GM12874 (cell line): ENCODE measurements around the gene SOCS3.

Experiments used
- CTCF ChIP-seq: IDR thresholded peaks from 2 replicates; pipeline ENCODE4 v1.5.1; 2011; ENCODE audit warnings: low read depth, mild to moderate bottlenecking, control low read depth, low read length, moderate library complexity; ENCODE audit not compliant: insufficient read depth

The SOCS3 gene

GRCh38 chr17:78379131-78379491, 19.2 kb upstream of the SOCS3 start:
- TF ChIP-seq CTCF, result no peak

GRCh38 chr17:78378225-78379130, 18.6 kb upstream of the SOCS3 start, which contains the start of gene PGS1:
Gene PGS1 (plus strand): TSS chr17:78378649. CDS start chr17:78378666, 17 bp downstream.
- TF ChIP-seq CTCF, result no peak

GRCh38 chr17:78377858-78378224, 18.0 kb upstream of the SOCS3 start:
- TF ChIP-seq CTCF, result no peak

GRCh38 chr17:78376161-78376560, 16.3 kb upstream of the SOCS3 start:
- TF ChIP-seq CTCF, result no peak

DNA sequence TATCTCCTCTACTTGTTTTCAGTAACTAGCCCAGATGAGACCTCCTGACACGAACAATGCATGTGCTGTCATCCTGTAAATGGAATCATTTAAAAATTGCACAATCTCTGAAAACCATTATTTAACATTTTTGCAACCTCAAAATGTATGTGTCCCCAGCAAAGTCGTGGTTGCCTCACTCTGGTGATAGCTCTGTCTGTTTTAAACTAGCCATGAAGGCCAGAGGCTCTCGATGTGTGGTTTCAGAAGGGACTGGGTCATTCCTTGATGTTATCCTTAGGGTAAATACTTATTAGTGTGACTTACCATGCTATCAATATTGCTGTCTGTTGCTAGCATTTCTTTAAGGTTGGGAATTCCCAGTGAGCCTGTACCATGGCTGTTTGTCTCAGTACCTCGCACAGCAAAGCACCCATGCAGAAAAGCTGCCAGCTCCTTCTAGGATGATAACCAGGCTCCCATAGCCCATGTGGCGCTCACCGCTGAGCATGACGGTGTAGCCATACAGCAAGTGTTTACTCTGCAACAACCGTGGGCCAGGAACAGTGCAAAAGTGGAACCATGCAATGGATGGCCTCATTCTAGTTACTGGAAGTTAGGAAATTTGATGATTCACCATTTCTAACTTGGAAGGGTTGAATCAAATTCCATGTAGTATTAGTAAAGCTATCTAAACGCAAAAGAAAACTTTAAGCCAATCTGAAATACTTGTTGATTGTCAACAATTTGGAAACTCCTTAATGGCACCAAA, 15.7 kb upstream of the SOCS3 start:
- no peak for TF ChIP-seq CTCF

DNA sequence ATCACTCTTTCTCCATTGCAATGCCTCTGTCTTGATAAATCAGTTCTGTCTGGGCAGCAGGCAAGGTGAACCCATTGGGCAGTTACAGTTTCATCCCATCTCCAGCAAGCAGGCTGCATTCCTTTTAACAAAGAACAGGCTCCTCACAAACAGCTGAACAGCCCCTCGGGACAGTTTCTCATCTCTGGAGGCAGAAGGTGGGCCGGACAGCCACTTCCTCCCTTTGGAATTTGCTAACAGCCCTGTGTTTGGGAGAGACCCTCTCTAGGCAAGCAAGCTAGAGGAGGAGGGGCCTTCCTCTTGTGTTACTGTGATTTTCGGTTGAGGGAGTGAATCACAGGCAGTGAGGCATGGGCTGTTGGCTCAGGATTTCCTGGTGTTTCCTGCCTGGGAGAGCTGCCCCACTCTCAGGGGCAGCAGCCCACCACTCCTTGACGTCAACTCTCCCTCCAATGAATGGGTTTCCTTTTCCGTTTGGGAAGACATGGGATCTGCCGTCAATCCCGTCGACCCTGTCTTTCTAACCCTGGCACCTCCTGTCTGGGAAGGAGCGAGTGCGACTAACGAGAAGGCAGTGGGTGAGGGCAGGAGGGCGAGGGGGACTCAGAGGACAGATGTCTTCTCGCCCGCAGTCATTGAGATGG, 14.9 kb upstream of the SOCS3 start:
- no peak for TF ChIP-seq CTCF

GRCh38 chr17:78374189-78374588, 14.3 kb upstream of the SOCS3 start:
- no peak for TF ChIP-seq CTCF
